Activated CD4-positive, alpha-beta T cell treated with anti-CD3 and anti-CD28 coated beads for 24 hours (primary cell): ENCODE measurements around the gene CD36.
"Not testable (repeated sequence)": the region's sequence is repeated elsewhere in the genome, so short reads cannot be mapped to it uniquely, and the experiment has no call there.

ENCODE experiments used
- DNase-seq, 2 donors: peaks; one replicate each; pipeline ENCODE4 v3.0.0-alpha.2; 2020; ENCODE audit warnings: low read depth in 2 of 2

CD36 gene

DNA sequence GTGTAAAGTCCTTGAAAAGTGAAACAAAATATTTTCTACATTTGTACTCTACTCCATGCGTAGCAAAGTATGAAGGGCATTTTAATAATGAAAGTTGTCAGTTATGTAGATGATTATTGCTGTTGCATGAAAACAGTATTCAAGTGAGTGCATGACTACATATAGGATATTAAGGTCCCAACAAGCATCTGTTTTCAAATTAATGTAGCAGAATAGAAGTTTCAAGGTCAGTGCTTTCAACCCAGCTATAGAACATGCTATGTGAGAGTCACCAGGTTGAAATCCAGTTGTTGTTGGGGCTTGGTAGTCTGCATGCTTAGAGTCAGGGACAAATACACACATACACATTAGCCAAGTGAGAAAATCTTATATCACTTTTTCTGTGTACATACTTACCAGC lies 14.8 kb downstream of the CD36 start:
- no peak for DNase-seq

DNA sequence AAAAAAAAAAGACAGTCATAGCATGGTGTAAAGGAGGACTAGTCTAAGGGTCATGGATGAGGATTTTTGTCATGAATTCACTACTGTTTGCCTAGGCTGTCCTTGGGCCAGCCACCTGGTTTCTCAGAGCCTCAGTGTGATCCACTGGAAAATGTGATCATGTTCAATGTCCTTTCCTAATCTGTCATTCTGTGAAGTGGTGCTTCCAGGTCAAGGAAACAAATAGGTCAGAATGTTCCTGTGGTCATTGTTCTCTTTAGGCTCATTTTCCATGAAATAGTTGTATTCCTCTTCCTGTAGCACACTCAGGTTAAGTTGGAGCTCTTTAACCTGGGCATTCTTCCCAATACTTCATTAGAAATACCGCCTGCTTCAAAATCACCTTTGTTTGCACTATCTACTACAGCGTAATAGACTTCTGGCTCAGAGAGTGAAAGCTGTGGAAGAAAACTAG lies 16.5 kb downstream of the CD36 start:
- no peak for DNase-seq

DNA sequence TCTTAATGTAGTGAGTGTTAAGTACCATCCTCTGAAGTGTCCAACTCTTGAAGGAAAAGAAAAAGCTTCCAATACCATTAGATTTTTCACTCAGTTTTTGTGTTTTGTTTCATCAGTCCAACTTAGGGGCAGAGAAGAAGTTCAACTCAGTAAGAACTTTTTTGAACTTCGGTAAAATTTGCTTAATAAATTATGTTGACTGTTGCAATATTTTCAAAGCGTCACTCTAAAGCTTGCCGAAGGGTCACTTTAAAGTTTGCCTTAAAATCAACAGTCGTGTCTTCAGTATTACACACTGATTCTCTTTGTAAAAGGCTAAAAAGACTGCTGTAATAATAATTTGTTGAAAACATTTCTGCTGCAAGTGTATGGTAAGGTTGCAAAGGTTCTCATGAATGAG lies 17.6 kb downstream of the CD36 start:
- no peak for DNase-seq

DNA sequence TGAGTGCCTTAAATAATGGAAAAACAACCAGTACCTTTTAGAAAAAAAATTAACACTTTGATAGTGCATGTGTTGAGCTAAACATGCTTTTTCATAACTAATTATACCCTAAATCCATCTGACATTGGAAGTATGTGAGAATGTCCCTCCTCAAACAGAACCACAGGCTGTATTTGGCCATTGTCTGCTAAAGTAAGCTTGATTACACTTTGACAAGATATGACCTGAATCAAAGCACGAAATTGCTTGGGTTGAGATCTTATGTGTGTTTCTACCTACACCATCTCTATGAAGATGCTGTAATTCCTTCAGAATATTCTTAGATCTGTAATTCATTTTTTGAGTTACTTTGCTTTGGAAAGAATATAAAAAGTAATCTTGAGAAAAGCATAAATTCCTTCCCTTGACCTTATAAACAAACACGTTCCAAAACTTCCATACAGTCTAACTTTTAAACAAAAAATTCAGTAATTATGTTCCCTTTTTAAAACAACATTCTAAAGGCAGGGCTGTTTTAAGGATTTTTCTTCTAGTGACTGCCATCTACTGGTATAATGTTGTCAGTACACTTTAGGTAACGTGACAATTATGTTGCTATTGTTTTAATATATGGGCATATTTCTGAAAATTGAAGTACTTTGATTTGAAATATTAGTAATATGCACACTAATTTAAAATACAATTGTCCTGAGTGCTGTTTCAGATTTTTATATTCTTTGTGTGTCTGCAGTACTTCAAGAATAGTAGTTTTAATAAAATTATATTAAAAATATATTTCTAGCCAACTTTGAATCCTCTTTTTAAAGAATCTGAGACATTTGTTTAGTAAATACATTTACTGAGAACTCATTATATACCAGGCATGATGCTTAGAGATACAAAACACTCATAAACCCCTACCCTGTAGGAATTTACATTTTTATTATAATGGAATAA lies 20.9 kb downstream of the CD36 start:
- DNase-seq: no peak

DNA sequence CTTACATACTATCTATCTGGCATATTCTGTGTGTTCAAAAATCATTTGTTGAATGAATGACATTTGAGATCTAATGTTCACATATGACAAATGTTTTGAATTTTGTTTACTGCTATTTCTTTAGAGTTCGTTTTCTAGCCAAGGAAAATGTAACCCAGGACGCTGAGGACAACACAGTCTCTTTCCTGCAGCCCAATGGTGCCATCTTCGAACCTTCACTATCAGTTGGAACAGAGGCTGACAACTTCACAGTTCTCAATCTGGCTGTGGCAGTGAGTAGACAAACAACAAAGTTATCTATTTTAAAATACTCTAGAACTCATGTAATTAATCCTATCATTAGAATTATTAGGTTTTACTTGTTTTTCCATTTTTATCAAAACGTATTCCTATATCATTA lies 22.5 kb downstream of the CD36 start:
- no peak for DNase-seq

DNA sequence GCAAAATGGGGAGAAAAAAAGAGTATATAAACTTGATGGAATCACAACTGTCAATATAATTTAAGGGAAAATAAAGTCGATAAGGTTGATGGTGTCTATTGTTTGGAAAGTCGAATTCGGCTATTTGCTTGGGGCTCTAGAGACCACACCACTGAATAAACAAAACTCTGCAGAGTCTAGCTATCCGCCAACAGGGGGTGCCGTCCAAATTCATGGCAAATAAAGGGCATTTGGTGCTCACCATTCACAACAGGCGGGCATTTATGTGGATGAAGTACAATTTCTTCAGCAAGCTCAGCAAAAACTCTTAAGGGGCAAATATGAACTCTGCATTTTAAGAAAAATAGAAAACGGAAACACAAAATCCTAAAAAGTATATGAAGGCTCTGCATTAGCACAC lies 23.3 kb downstream of the CD36 start:
- DNase-seq: no peak

DNA sequence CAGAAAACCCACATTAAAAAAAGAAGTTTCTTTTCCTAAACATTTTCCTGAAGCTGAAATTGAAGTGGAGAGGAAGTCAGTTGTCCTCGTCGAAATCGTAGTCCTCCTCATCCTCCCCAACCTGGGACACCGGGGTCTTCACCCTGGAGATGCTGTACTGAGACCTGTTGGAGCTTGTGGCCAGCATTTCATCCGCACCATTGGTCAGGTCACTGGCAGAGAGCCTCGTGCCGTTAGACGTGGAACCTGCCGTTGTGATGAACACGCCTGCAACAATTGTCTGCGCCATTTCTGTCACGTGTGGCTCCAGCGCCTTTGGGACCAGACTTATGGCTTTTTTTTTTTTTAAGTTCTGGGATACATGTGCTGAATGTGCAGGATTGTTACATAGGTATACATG lies 23.8 kb downstream of the CD36 start:
- DNase-seq: no peak

DNA sequence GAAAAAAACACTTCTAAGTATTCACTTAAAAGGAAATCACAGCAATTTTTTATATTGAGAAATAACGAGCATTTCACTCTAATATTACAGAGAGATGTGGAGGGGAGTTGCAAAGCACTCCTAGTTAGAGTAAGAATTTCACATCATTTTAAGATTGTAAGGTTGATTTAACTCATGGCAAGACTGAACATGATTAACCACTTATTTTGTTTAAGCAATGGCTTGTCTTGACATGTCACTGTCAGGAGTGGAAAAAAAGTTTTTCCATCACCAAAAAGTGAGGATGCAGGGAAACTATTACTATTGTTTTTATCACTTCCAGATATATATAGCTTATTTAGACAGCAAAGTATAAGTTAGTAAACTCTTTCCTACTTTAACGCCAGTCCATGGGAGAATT lies 27.1 kb downstream of the CD36 start:
- DNase-seq: no peak

DNA sequence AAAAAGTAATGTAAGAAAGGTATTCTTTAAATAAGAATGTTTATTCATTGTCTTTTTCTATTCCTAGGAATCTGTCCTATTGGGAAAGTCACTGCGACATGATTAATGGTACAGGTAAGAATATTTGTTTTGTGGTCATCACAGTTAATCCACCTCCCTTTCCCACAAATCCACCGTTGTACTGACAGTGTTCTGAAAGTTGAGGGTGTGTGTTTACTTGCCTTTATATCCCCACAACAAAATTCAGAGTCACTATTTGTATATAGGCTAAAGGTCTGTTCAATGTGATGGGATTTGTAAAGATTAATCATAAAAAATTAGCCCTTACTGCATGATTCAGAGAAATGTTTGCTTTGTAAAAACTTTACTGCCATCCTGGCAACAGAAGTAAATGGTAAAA lies 27.9 kb downstream of the CD36 start:
- DNase-seq: no peak

DNA sequence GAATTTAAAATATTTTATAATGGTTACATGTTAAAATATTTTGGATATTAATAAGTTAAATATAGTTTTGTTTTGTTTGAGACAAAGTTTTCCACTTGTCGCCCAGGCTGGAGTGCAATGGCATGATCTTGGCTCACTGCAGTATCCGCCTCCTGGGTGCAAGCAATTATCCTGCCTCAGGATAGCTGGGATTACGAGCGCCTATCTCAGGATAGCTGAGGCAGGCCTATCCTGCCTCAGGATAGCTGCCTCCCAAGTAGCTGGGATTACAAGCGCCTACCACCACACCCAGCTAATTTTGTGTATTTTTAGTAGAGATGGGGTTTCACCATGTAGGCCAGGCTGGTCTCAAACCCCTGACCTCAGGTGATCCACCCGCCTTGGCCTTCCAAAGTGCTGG lies 30.9 kb downstream of the CD36 start:
- DNase-seq: not testable (repeated sequence)

DNA sequence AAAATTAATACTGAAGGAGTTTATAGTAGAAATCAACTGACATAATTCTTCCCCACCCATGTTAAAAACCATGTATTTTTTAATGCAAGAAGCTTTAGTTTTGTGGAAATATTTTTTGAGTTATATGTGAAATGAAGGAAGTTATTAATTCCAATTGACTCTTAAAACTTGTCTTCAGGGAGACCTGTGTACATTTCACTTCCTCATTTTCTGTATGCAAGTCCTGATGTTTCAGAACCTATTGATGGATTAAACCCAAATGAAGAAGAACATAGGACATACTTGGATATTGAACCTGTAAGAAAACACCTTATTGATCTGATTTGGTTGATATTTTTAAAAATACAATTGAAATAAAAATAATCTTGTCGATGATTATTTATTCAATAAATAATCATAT lies 33.3 kb downstream of the CD36 start:
- no peak for DNase-seq

DNA sequence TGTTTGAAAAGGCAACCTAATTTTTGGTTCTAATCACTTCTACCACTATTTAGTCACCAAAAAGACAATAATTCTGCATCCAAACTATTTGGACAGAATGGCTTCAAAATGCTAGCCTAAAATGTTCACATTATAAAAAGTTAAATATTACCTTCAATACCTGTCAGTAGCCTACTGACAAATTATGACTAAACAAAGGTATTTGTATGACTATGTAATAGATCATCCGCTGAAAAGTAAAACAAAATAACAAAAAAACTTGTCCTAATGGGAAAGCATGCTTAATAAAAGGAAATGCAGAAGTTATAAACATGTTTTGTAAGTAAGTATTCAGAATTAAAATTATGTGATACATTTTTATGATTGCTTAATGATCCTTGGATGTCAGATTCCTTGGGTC lies 36.6 kb downstream of the CD36 start:
- no peak for DNase-seq

DNA sequence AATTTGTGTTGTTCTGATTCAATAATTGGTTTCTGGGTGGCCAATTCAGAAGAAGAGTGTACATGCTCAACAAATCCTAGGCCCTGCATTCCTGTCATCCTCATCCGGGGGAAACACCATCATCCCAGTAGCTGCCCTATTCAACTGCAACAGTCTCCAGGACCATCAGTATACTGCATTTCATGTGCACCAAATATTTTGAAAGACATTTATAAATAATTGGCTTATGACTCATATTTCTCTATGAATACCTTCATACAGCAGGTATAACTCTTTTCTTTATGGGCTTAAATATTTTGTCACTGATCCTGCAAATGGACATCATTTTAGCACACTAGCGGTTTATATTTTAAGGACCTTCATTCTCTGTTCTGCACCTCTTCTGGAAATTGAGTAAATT lies 38.0 kb downstream of the CD36 start:
- no peak for DNase-seq

DNA sequence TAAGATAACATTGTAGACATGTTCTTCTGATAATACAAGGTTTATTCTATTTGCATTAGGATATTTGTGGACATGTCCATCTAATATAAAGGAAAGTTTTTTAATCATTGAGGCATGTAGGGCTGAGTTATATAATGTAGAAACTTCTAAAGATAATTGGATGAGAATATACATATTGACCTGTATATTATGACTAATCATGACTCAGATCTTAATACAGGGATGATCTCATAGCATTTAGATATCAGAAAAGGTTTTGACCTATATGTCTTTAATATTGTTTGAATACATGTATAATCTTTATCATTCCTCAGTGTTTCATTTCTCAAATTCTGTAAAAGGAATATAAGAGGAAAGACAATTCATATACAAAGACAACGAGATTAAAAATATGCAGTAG lies 39.2 kb downstream of the CD36 start:
- no peak for DNase-seq

DNA sequence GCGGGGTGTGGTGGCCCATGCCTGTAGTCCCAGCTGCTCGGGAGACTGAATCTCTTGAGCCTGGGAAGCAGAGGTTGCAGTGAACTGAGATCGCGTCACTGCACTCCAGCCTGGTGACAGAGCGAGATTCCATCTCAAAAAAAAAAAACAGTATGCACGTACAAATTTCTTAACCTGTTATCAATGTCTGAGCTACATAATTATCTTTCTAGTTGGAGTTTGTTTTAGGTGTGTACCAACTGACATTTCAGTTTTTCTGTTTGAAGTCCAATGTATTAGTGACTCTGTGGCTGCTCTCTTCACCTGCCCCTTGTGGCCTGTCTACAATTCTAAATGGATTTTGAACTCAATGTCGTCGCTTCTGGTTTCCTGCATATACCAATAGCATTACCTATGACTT lies 40.3 kb downstream of the CD36 start:
- no peak for DNase-seq

DNA sequence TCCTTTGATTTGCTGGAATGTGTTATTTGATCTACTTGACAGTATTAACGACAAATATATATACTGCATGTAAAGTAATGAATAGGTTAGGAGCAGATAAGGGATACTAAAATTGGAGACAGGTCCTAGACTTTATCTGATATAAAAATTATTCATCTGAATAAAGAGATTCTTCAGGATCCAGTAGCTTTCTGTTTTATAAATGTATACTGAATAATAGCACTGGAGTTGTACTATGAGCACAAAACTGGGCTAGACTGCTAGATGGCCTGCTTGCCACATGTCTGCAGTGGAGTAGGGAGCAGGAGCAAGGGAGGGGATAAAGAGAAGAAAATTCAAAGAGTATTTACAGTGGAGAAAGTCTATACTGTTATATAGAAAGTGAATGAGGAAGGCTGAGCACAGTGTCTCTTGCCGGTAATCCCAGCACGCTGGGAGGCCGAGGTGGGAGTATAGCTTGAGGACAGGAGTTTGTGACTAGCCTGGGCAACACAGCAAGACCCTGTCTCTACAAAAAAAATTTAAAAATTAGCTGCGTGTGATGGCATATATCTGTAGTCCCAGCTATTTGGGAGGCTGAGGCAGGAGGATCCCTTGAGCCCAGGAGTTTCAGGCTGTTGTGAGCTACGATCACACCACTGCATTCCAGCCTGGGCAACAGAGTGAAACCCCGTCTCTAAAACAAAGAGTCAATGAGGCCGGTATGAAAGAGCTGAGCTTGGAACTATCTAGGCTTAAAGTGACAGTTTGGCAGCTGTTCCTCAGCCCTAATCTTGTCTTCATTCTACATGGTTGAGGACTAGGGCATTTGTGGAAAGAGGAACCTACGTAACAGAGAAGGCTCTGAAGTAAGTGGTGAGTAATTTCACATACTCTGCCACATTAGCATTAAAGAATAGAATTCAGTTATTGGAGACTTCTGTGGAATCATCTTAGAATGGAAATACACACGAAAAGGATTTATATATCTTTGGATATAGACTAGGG lies 41.8 kb downstream of the CD36 start:
- no peak for DNase-seq

DNA sequence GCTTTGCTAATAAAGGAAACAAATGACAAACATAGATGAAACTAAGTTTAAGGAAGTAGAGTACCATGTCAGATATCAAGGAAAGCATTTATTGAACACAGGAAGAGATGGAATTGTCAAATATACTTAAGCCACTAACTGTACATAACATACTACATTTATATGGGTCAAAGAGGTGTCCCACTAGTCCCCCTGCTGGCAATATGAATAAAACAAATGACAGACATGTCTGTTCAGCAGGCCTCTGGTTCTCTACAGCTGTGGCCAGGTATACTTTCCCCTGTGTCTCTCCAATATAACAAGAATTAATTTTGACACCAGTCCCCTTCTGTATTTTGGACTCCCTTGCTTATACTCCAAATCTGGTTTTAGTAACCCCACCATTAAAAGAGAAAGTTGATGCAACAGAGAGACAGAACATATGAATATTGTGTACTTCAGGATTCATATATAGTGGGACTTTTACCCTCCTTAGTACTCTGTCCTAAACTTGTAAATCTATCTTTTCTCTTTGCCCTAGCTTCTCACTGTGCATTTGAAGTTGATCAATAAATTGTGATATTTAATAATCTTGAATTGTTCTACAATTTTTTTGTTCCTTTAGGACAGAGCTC lies 42.9 kb downstream of the CD36 start:
- DNase-seq: no peak

DNA sequence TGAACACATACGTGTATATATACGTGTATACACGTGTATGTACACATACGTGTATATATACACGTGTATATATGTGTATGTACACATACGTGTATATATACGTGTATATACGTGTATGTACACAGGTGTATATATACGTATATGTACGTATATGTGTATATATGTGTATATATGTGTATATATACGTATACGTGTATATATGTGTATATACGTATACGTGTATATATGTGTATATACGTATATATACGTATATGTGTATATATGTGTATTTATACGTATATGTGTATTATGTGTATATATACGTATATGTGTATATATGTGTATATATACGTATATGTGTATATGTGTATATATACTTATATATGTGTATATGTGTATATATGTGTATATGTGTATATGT lies 44.3 kb downstream of the CD36 start:
- DNase-seq: no peak

DNA sequence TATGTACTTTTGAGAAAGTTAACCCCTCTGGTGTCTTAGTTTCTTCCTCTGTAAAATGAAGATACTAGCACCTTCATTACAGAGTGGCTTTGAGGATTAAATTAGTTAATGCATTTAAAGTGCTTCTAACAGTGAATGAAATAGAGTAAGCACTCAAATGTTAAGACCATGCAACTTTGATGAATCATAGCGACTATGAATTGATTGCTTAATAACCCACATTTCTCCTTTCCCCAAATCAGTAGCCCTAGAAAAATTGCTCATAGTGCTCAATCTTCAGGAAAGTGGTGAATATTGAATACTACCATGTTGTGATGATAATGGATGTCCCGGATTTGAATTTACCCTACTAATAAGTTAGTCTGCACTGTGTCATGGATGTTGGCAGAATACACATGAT lies 48.1 kb downstream of the CD36 start:
- no peak for DNase-seq

DNA sequence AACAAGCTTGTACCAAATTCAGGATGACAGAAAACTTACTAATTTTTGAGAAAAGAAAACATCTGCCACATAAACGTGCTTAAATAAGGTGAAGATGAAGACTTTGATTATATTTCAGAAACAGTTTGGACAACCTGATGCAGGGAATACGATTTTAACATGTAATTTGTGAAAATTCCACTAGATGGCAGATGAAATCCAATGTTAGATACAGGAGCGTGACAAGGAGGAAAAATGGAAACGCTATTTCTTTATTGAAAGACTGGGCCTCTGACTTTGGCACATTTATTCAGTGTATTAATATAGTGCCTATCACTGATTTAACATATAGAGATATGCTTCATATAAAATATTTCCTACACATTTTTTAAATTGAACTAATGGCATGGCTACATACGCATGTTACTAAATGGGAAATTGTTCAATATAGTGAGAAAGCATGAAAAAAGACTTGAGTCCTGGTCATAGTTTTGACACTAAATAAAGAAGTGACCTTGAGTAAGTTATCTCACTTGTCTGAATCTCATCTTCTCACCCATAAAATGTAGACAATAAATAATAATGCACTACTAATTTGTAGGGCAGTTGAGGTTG lies 60.7 kb downstream of the CD36 start:
- no peak for DNase-seq

DNA sequence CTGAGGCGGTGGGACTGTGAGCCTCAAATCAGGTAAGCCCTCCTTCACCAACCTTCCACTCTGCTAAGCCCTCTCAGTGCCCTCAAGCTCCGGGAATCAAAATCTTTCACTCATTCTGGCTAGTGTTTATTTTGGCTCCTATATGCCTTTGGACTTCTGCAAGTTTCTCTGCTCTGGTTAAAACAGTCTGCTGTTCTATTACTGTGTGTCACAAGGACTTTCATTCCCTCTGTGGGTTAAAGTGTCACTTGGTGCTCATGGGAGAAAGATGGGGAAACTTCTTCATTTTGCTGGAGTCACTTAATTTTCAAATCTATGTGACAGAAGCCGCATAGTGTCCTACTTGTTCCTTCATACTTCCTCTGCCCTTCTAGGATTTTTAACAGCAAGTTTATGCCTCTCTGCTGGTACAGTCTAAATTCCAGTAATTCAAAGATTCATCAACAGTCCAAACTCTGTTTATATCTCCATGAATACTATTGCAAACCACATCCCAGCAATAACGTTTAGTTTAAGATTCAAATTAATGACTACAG lies 61.3 kb downstream of the CD36 start:
- DNase-seq: no peak

DNA sequence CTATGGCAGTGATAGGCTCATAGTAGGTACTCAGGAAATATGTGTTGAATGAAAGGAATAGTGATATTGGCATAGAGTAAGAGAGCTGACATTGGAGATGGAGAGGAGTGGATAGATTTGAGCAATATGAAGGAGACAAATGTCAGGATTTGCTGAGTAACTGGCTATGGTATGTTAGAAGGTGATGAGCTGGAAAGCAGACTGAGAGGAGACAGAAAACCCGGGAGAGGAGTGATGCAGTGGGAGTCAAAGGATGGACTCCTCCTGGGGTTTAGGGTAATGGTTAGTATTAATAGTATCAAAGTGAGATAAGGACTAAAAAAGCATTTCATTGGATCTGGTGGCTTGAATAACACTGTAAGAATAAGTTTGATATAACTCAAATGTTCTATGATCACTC lies 64.8 kb downstream of the CD36 start:
- DNase-seq: no peak
